Measurements from ENCODE around the gene REM1. TPM values are rescaled to one million over a fixed set of nuclear protein-coding genes. Genes with fewer than 3 reads are reported as not detected.

REM1 gene
- total and polyA plus RNA-seq, 2 of the 4 experiments (the other 2 are of a cell fraction), result not detected

DNA sequence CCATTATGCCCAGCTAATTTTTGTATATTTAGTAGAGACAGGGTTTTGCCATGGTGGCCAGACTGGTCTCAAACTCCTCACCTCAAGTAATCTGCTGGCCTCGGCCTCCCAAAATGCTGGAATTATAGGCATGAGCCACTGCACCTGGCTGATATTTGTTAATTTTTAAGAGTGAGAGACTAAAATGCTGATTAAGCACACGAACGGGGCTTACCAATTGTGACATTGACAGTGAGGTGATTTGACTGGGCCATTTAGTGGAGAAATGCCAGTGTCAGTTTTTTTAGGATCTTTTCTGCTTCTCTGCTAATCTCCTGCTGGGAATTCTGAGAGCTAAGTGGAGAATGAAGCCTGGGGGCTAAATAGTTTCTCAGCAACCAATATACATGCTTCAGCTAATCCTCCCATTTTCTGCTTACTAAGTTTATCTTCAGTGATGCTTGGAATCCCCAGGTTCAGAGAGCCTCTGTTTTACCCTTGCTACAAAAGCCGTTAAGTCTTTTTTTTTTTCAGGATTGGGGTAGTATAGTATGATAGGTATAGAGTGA, 44.4 kb upstream of the REM1 start:
- H2BK15ac ChIP-seq (ENCODE audit: low read depth, low read length), result no peak overlapping the region
- H4K8ac ChIP-seq (ENCODE audit: low read depth in 2 of 2, low read length in 2 of 2), result no peak overlapping the region
- intact Hi-C loops (cut with micrococcal nuclease) (no loop called here), in situ Hi-C loops (cut with MboI; ENCODE audit: low sequenced_read_pairs) (no loop called here), dilution Hi-C loops (cut with HindIII; ENCODE audit: low sequenced_read_pairs, unreplicated experiment) (no loop called here)
- H2AFZ ChIP-seq (replicated peaks; ENCODE audit: low read length, poor library complexity), result no peak overlapping the region
- H3K4me2 ChIP-seq (ENCODE audit: low read depth, low read length), result no peak overlapping the region
- ATAC-seq (ENCODE audit: low read depth) (no peak), DNase-seq (no peak)
- H4K91ac ChIP-seq (ENCODE audit: insufficient read depth, low read depth, low read length), result no peak overlapping the region
- no peak overlapping the region for H2AK9ac ChIP-seq (replicated peaks; ENCODE audit: low read depth, low read length, poor library complexity)
- no peaks in the 10 kb centered on the region for H4K20me1 ChIP-seq (ENCODE audit: insufficient read depth, low read length)
- no peak overlapping the region for H2BK20ac ChIP-seq (ENCODE audit: low read depth, low read length)
- no peak overlapping the region for H3K4me3 ChIP-seq (ENCODE audit: insufficient read depth, low read depth, low read length)
- no peak overlapping the region for H3K9ac ChIP-seq (ENCODE audit: low read depth, low read length)
- H3K56ac ChIP-seq (ENCODE audit: extremely low read depth, insufficient read depth, low read length), result no peak overlapping the region
- H3K9me1 ChIP-seq (ENCODE audit: insufficient read depth, low read length), result no peaks in the 10 kb centered on the region
- H2BK5ac ChIP-seq (ENCODE audit: low read depth, low read length, poor library complexity, severe bottlenecking), result no peak overlapping the region
- WGBS, 2 experiments (ENCODE audit: extremely low coverage in 2 of 2, insufficient read length in 1 of 2), result no CpG with 5 or more reads among the region's 4 CpGs
- BruUV-seq (replicated peaks), result no TSS peak
- H3K23ac ChIP-seq (ENCODE audit: low read depth, low read length), result no peak overlapping the region
- no peaks in the 10 kb centered on the region for H3K9me3 ChIP-seq (ENCODE audit: control insufficient read depth, insufficient read depth, low read length)
- no peak overlapping the region for H3K14ac ChIP-seq (replicated peaks; ENCODE audit: low read depth, low read length)
- CTCF ChIA-PET, result interaction anchor here (1.9 kb wide), 1 partner anchor 10 kb away, joined by 6 read pairs; the partner anchor contains the start of gene DEFB123
- no peak overlapping the region for H3K18ac ChIP-seq (ENCODE audit: low read depth, low read length)
- no peaks in the 10 kb centered on the region for H3K27me3 ChIP-seq (ENCODE audit: control insufficient read depth, insufficient read depth, low read length)
- no peaks in the 10 kb centered on the region for H3K79me1 ChIP-seq (ENCODE audit: low read depth in 1 of 2, low read length in 2 of 2)
- POLR2A ChIA-PET (ENCODE audit: unreplicated experiment), result no interaction called here
- H4K5ac ChIP-seq (ENCODE audit: low read depth, low read length), result no peak overlapping the region
- no peak overlapping the region for H2AK5ac ChIP-seq (ENCODE audit: low read depth, low read length)
- H2BK120ac ChIP-seq (ENCODE audit: low read depth, low read length), result no peak overlapping the region
- H3K27ac ChIP-seq (ENCODE audit: insufficient read depth, low read length), result no peak overlapping the region
- no peak overlapping the region for H3K4ac ChIP-seq (ENCODE audit: low read depth, low read length)
- H3K4me1 ChIP-seq (ENCODE audit: control insufficient read depth, insufficient read depth, low read length), result no peaks in the 10 kb centered on the region
- no peak for TF ChIP-seq CEBPB (IDR thresholded peaks at IDR 0.05; ENCODE audit: low read depth, low read length)
- TF ChIP-seq, protein P1, sequence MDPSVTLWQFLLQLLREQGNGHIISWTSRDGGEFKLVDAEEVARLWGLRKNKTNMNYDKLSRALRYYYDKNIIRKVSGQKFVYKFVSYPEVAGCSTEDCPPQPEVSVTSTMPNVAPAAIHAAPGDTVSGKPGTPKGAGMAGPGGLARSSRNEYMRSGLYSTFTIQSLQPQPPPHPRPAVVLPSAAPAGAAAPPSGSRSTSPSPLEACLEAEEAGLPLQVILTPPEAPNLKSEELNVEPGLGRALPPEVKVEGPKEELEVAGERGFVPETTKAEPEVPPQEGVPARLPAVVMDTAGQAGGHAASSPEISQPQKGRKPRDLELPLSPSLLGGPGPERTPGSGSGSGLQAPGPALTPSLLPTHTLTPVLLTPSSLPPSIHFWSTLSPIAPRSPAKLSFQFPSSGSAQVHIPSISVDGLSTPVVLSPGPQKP (IDR thresholded peaks at IDR 0.05; ENCODE audit: borderline replicate concordance, low read depth, low read length), result no peak
- TF ChIP-seq SMC3 (IDR thresholded peaks at IDR 0.05; ENCODE audit: low read depth, low read length), result no peak
- TF ChIP-seq, protein P2, sequence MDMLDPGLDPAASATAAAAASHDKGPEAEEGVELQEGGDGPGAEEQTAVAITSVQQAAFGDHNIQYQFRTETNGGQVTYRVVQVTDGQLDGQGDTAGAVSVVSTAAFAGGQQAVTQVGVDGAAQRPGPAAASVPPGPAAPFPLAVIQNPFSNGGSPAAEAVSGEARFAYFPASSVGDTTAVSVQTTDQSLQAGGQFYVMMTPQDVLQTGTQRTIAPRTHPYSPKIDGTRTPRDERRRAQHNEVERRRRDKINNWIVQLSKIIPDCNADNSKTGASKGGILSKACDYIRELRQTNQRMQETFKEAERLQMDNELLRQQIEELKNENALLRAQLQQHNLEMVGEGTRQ (IDR thresholded peaks at IDR 0.05; ENCODE audit: low read depth, low read length), result no peak
- TF ChIP-seq MAZ (IDR thresholded peaks at IDR 0.05; ENCODE audit: borderline replicate concordance, low read depth, low read length), result no peak
- TF ChIP-seq CHD1 (IDR thresholded peaks at IDR 0.05; ENCODE audit: low read depth, low read length), result no peak
- TF ChIP-seq BHLHE40 (IDR thresholded peaks at IDR 0.05; ENCODE audit: low read depth, low read length), result no peak
- TF ChIP-seq FOS (IDR thresholded peaks at IDR 0.05; ENCODE audit: low read depth, low read length), result no peak
- no peak for TF ChIP-seq MXI1 (IDR thresholded peaks at IDR 0.05; ENCODE audit: borderline replicate concordance, low read depth, low read length)
- no peak for TF ChIP-seq NFE2L2 (IDR thresholded peaks at IDR 0.05; ENCODE audit: low read depth, low read length)
- TF ChIP-seq RAD21 (IDR thresholded peaks at IDR 0.05; ENCODE audit: low read length), result no peak
- no peak for TF ChIP-seq RCOR1 (IDR thresholded peaks at IDR 0.05; ENCODE audit: insufficient replicate concordance, low read length)
- TF ChIP-seq RFX5 (IDR thresholded peaks at IDR 0.05; ENCODE audit: low read depth, low read length), result no peak
- no peak for TF ChIP-seq MAFK (IDR thresholded peaks at IDR 0.05; ENCODE audit: low read depth, low read length)
- TF ChIP-seq, protein P3, sequence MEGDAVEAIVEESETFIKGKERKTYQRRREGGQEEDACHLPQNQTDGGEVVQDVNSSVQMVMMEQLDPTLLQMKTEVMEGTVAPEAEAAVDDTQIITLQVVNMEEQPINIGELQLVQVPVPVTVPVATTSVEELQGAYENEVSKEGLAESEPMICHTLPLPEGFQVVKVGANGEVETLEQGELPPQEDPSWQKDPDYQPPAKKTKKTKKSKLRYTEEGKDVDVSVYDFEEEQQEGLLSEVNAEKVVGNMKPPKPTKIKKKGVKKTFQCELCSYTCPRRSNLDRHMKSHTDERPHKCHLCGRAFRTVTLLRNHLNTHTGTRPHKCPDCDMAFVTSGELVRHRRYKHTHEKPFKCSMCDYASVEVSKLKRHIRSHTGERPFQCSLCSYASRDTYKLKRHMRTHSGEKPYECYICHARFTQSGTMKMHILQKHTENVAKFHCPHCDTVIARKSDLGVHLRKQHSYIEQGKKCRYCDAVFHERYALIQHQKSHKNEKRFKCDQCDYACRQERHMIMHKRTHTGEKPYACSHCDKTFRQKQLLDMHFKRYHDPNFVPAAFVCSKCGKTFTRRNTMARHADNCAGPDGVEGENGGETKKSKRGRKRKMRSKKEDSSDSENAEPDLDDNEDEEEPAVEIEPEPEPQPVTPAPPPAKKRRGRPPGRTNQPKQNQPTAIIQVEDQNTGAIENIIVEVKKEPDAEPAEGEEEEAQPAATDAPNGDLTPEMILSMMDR (conservative IDR thresholded peaks at IDR 0.05; ENCODE audit: low read depth, low read length), result no peak
- H3K36me3 ChIP-seq (ENCODE audit: control insufficient read depth, insufficient read depth, low read length), result no peaks in the 10 kb centered on the region

Data from IMR-90 (cell line).